Measurements from ENCODE around the gene LEP. TPM values are rescaled to one million over a fixed set of nuclear protein-coding genes. Genes with fewer than 3 reads are reported as not detected.

LEP gene
- total RNA-seq, 1 experiment from 2014 or later = not detected

GRCh38 chr7:128221929-128222403 is 19.1 kb upstream of the LEP start:
- Mint-ChIP-seq H3K9me3 (peaks cover 0 to 2% of the 10 kb centered on the region in 2 experiments; a peak in 3 of 5 replicates), H3K27me3 (ENCODE audit: low read depth) (peaks cover 58% of the 10 kb centered on the region), H3K27ac (no peak overlapping the region), H3K4me1 (peaks cover 20 to 29% of the 10 kb centered on the region in 2 experiments), H3K4me3 (no peak overlapping the region), H3K36me3 (ENCODE audit: insufficient read depth in 1 of 3, low read depth in 3 of 3) (no peaks in the 10 kb centered on the region)
- H4K20me1 ChIP-seq (ENCODE audit: control insufficient read depth, insufficient read depth, insufficient read length) = no peaks in the 10 kb centered on the region
- no CpG with 5 or more reads among the region's 5 CpGs for WGBS (ENCODE audit: extremely low coverage, insufficient read length, low lambda C conversion rate)
- no peak overlapping the region for H2BK20ac ChIP-seq (ENCODE audit: low read depth, low read length, poor library complexity, severe bottlenecking)
- no peaks in the 10 kb centered on the region for H3K27me3 ChIP-seq (ENCODE audit: insufficient read depth, low read length)
- no peak overlapping the region for H3K4me2 ChIP-seq (ENCODE audit: insufficient read depth, insufficient read length, low read length)
- no peak overlapping the region for H3K4ac ChIP-seq (ENCODE audit: low read depth, low read length)
- H3K56ac ChIP-seq (ENCODE audit: insufficient read length, low read depth, low read length) = no peak overlapping the region
- H3K23me2 ChIP-seq (ENCODE audit: insufficient read length, low read depth, low read length, poor library complexity, severe bottlenecking) = no peaks in the 10 kb centered on the region
- H2AFZ ChIP-seq (ENCODE audit: low read length) = no peak overlapping the region
- H3K18ac ChIP-seq (ENCODE audit: insufficient read length, low read depth, low read length) = no peak overlapping the region
- no peak overlapping the region for H2BK5ac ChIP-seq (ENCODE audit: insufficient read length, low read length)
- no peak overlapping the region for H3K14ac ChIP-seq (ENCODE audit: insufficient read depth, low read length)
- H3K9ac ChIP-seq (ENCODE audit: extremely low read depth, insufficient read length, low read length) = no peak overlapping the region
- H2BK15ac ChIP-seq (ENCODE audit: low read depth, low read length) = no peak overlapping the region
- H4K5ac ChIP-seq (ENCODE audit: insufficient read length, low read depth, low read length) = no peak overlapping the region
- no peak overlapping the region for H3K23ac ChIP-seq (ENCODE audit: insufficient read length, low read depth, low read length)
- no peaks in the 10 kb centered on the region for H3K4me1 ChIP-seq (ENCODE audit: insufficient read depth, low read length)
- no peak for DNase-seq
- no peak overlapping the region for H3T11ph ChIP-seq (ENCODE audit: low read length)
- no peak overlapping the region for H4K8ac ChIP-seq (replicated peaks; ENCODE audit: insufficient read length, low read depth, low read length)
- no peak overlapping the region for H2BK120ac ChIP-seq (ENCODE audit: low read depth, low read length, poor library complexity, severe bottlenecking)
- H2BK12ac ChIP-seq (ENCODE audit: insufficient read length, low read depth, low read length) = no peak overlapping the region
- no peak overlapping the region for H3K27ac ChIP-seq (ENCODE audit: insufficient read length, low read depth, low read length)
- H2AK5ac ChIP-seq (ENCODE audit: insufficient read length, low read length) = no peak overlapping the region
- H3K79me1 ChIP-seq (ENCODE audit: insufficient read depth, low read depth, low read length, poor library complexity, severe bottlenecking) = no peaks in the 10 kb centered on the region
- H4K91ac ChIP-seq (ENCODE audit: insufficient read length, low read depth, low read length) = no peak overlapping the region
- TF ChIP-seq CTCF (conservative IDR thresholded peaks at IDR 0.05) = no peak
- H3K79me2 ChIP-seq (ENCODE audit: insufficient read depth, low read length) = no peaks in the 10 kb centered on the region
- H3K9me3 ChIP-seq (ENCODE audit: control insufficient read depth, low read depth, low read length) = no peaks in the 10 kb centered on the region

Measured in H9 (cell line).